Measurements from ENCODE around the gene ROBO3. TPM values are rescaled to one million over a fixed set of nuclear protein-coding genes. Genes with fewer than 3 reads are reported as not detected.

ROBO3 gene
- total and polyA plus RNA-seq, 2 of the 8 experiments (the other 6 are each of a cell fraction or from before 2014, with no cell fraction given), result 12.1 to 24.6 TPM

DNA sequence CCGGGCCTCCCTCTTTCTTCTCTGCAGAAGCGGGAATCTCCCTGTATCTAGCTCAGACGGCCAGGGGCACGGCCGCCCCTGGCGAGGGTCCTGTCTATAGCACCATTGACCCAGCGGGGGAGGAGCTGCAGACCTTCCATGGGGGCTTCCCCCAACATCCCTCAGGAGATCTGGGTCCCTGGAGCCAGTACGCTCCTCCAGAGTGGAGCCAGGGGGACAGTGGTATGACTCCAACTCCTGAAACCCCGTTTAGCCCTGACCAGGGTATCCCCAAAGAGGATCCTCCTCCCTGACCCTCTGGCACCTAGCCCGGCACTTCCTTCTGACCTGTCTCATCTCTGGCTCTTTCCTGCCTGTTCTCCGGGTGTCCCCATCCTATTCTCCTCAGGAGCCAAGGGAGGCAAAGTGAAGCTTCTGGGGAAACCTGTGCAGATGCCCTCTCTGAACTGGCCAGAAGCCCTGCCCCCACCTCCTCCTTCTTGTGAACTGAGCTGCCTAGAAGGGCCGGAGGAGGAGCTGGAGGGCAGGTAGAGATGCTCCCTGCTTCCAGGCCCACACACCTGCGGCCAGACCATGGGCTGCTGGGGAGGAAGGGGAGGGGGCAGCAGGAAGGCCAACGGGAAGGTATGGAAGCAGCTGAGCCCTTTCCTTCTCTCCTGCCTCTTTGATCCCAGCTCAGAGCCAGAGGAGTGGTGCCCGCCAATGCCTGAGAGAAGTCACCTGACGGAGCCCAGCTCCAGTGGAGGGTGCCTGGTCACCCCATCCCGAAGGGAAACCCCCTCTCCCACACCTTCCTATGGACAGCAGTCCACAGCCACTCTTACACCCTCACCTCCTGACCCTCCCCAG is 12.9 kb downstream of the ROBO3 start:
- Histone ChIP-seq H2BK120ac (replicated peaks; ENCODE audit: low read depth, low read length) (no peak overlapping the region), H4K91ac (replicated peaks; ENCODE audit: insufficient read length, low read length) (no peak overlapping the region), H4K8ac (ENCODE audit: extremely low read depth, insufficient read depth, low read length) (peak overlapping the region; percentile 7; the same call in 1 of the 2 replicates), H2AFZ (ENCODE audit: low read length) (no peak overlapping the region), H3K18ac (ENCODE audit: extremely low read depth, low read length) (no peak overlapping the region), H3K23ac (ENCODE audit: insufficient read length) (no peak overlapping the region), H2AK5ac (ENCODE audit: low read depth, low read length) (no peak overlapping the region), H3K27ac (ENCODE audit: low read depth, low read length) (no peak overlapping the region), H2BK20ac (ENCODE audit: low read length) (no peak overlapping the region), H3K9ac (replicated peaks in 1 of 4; ENCODE audit: extremely low read depth in 1 of 4, low read depth in 3 of 4, low read length in 3 of 4) (no peak overlapping the region), H2BK12ac (ENCODE audit: low read depth, low read length) (no peak overlapping the region), H3K9me3 (ENCODE audit: insufficient read depth in 2 of 2, low read depth in 1 of 2, low read length in 1 of 2) (no peaks in the 10 kb centered on the region), H3K36me3 (ENCODE audit: control insufficient read depth in 2 of 4, insufficient read depth in 4 of 4, low read length in 3 of 4) (no peaks in the 10 kb centered on the region), H3K14ac (ENCODE audit: insufficient read length) (no peak overlapping the region), H4K20me1 (replicated peaks in 1 of 2; ENCODE audit: control insufficient read depth in 1 of 2, insufficient read depth in 2 of 2, low read length in 2 of 2) (no peaks in the 10 kb centered on the region), H3K4me2 (ENCODE audit: insufficient read depth in 1 of 2, low read depth in 2 of 2, low read length in 2 of 2) (peak overlapping the region; percentile 40 to 75; a peak in 3 of 4 replicates), H3K56ac (replicated peaks; ENCODE audit: insufficient read length, low read depth, low read length) (no peak overlapping the region), H3K4me3 (ENCODE audit: extremely low read depth in 1 of 4, insufficient read depth in 2 of 4, low read depth in 3 of 4, low read length in 4 of 4) (peak overlapping the region in 1 of 4 experiments; percentile 76; a peak in 1 of 8 replicates), H3K23me2 (ENCODE audit: low read depth, low read length) (peaks cover 8% of the 10 kb centered on the region; the same call in 1 of the 2 replicates), H4K5ac (ENCODE audit: insufficient read length, low read depth, low read length) (no peak overlapping the region), H3K79me2 (ENCODE audit: control insufficient read depth in 1 of 2, insufficient read depth in 2 of 2, low read length in 2 of 2) (no peaks in the 10 kb centered on the region), H2BK15ac (ENCODE audit: low read length) (peak overlapping the region; percentile 88; the same call in 1 of the 2 replicates), H2BK5ac (ENCODE audit: low read depth, low read length) (no peak overlapping the region), H3K4ac (replicated peaks; ENCODE audit: insufficient read length, low read depth, low read length) (no peak overlapping the region), H3K27me3 (replicated peaks in 1 of 4; ENCODE audit: control insufficient read depth in 3 of 4, extremely low read depth in 1 of 4, insufficient read depth in 3 of 4, low read length in 3 of 4) (peaks cover 0 to 29% (median 23%) of the 10 kb centered on the region in 4 experiments; a peak in 6 of 7 replicates), H3K4me1 (replicated peaks in 1 of 4; ENCODE audit: control insufficient read depth in 3 of 4, insufficient read depth in 4 of 4, low read length in 3 of 4) (peaks cover 0 to 14% (median 8%) of the 10 kb centered on the region in 4 experiments; a peak in 5 of 7 replicates), H3K79me1 (ENCODE audit: low read depth, low read length) (no peaks in the 10 kb centered on the region)
- 89% methylated on average over 12 of the region's 17 CpGs; no CpG with 5 or more reads in 1 of the 2 experiments for WGBS, 2 experiments (ENCODE audit: extremely low coverage in 1 of 2, insufficient coverage in 1 of 2, insufficient read length in 1 of 2, insufficient replicate concordance in 2 of 2, low coverage in 1 of 2, low lambda C conversion rate in 2 of 2, missing lambda C conversion rate in 1 of 2)
- DNase-seq (ENCODE audit: low read depth in 1 of 2, low spot score in 2 of 2) (no peak), FAIRE-seq (no peak)
- ChIA-PET CTCF (ENCODE audit: partially characterized antibody) (interaction anchor here (0.6 to 2.0 kb wide), 13 partner anchors 9 to 239 kb away, joined by 3 to 10 read pairs (median 4); partner anchors contain the start of gene HEPACAM), POLR2A (ENCODE audit: partially characterized antibody) (interaction anchor here (1.4 to 1.8 kb wide), 3 partner anchors 9 to 40 kb away, joined by 3 to 7 read pairs (median 4); partner anchors contain the start of gene ROBO4)
- TF ChIP-seq RBBP5 (IDR thresholded peaks at IDR 0.05; ENCODE audit: borderline replicate concordance, low read depth, low read length) (no peak), KDM5A (IDR thresholded peaks at IDR 0.05; ENCODE audit: low read length) (no peak), TAF7 (optimal IDR thresholded peaks at IDR 0.05; ENCODE audit: borderline replicate concordance, low read depth, low read length) (no peak), BRCA1 (IDR thresholded peaks at IDR 0.05; ENCODE audit: low read depth, low read length) (no peak), RFX5 (IDR thresholded peaks at IDR 0.05; ENCODE audit: borderline replicate concordance, low read depth, low read length) (no peak), FOSL1 (IDR thresholded peaks at IDR 0.05; ENCODE audit: insufficient read depth, low read depth, low read length) (no peak), CTCF (IDR thresholded peaks at IDR 0.05; ENCODE audit: control extremely low read depth in 1 of 3, insufficient read depth in 1 of 3, low read depth in 1 of 3, low read length in 3 of 3) (no peak), ZNF274 (IDR thresholded peaks at IDR 0.05; ENCODE audit: borderline replicate concordance, extremely low read depth, low read length) (no peak)

Measured in H1 (cell line).